Measurements from ENCODE around the gene STK39. TPM values are rescaled to one million over a fixed set of nuclear protein-coding genes. Genes with fewer than 3 reads are reported as not detected.

The STK39 gene
- polyA plus RNA-seq, 1 donor (not counting 4 experiments of a cell fraction or from before 2014, with no cell fraction given), result 20.7 TPM

- Histone ChIP-seq H3K9ac (ENCODE audit: control insufficient read depth, extremely low read depth, insufficient read depth, low read length) (peak overlapping the region; percentile 65), H2AFZ (ENCODE audit: control insufficient read depth, low read length) (peak overlapping the region; percentile 79), H3K9me1 (ENCODE audit: control insufficient read depth, extremely low read depth, insufficient read depth, low read length) (no peaks in the 10 kb centered on the region), H3K36me3 (ENCODE audit: control insufficient read depth in 2 of 2, extremely low read depth in 1 of 2, insufficient read depth in 2 of 2, low read length in 2 of 2) (no peaks in the 10 kb centered on the region), H3K4me3 (ENCODE audit: control insufficient read depth in 2 of 3, extremely low read depth in 1 of 3, insufficient read depth in 2 of 3, low read depth in 1 of 3, low read length in 3 of 3) (peak overlapping the region; percentile 64 to 81 (median 78)), H4K20me1 (ENCODE audit: control insufficient read depth, extremely low read depth, insufficient read depth, low read length) (no peaks in the 10 kb centered on the region), H3K4me2 (ENCODE audit: control insufficient read depth, extremely low read depth, insufficient read depth, low read depth, low read length) (peak overlapping the region; percentile 90), H3K27me3 (ENCODE audit: control insufficient read depth, extremely low read depth, insufficient read depth, low read length) (no peaks in the 10 kb centered on the region), H3K9me3 (ENCODE audit: control insufficient read depth, low read depth, low read length) (no peaks in the 10 kb centered on the region), H3K79me2 (ENCODE audit: control insufficient read depth, insufficient read depth, low read length) (peaks cover 29% of the 10 kb centered on the region), H3K4me1 (ENCODE audit: control insufficient read depth, extremely low read depth, insufficient read depth, low read length) (peaks cover 32% of the 10 kb centered on the region), H3K27ac (ENCODE audit: control insufficient read depth, insufficient read depth, low read length) (peak overlapping the region; percentile 40)
- dilution Hi-C loops (cut with MboI; ENCODE audit: extremely low pct_ligation_motif_present, low sequenced_read_pairs), result no loop called here
- TF ChIP-seq, protein P1, sequence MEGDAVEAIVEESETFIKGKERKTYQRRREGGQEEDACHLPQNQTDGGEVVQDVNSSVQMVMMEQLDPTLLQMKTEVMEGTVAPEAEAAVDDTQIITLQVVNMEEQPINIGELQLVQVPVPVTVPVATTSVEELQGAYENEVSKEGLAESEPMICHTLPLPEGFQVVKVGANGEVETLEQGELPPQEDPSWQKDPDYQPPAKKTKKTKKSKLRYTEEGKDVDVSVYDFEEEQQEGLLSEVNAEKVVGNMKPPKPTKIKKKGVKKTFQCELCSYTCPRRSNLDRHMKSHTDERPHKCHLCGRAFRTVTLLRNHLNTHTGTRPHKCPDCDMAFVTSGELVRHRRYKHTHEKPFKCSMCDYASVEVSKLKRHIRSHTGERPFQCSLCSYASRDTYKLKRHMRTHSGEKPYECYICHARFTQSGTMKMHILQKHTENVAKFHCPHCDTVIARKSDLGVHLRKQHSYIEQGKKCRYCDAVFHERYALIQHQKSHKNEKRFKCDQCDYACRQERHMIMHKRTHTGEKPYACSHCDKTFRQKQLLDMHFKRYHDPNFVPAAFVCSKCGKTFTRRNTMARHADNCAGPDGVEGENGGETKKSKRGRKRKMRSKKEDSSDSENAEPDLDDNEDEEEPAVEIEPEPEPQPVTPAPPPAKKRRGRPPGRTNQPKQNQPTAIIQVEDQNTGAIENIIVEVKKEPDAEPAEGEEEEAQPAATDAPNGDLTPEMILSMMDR (optimal IDR thresholded peaks at IDR 0.05 in 1 of 3, IDR thresholded peaks at IDR 0.05 in 1 of 3, conservative IDR thresholded peaks at IDR 0.05 in 1 of 3; ENCODE audit: extremely low read depth in 1 of 3, insufficient read depth in 2 of 3, low read length in 3 of 3), result peak; percentile 27 to 66 (median 66)
- TF ChIP-seq EZH2 (IDR thresholded peaks at IDR 0.05; ENCODE audit: low read length), result no peak
- FAIRE-seq (no peak), DNase-seq (ENCODE audit: low read depth, low spot score) (no peak)
Observed at GRCh38 chr2:168246483-168247340, 683 bp downstream of the STK39 start.

DNA sequence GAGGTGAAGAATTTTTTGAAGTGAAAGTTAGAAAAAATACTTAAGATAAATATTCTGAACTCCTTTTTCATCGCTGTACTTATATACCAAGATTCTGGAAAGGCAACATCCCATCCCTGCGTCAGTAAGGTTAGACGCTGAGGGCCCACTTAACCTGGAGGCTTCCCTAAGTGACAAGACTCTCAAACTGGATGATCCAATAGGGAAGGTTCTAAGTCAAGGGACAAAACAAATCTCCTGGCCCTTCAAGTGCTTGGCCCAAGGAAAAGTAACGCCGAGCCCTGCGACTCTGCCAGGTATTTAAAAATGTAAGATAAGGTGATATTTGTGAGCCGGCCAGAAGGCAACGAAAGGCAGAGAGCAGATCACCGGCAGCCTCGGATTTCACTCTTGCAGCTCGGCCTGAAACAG is 1.3 kb downstream of the STK39 start:
- Histone ChIP-seq H3K4me2 (ENCODE audit: control insufficient read depth, extremely low read depth, insufficient read depth, low read depth, low read length) (peak overlapping the region; percentile 90), H3K9me3 (ENCODE audit: control insufficient read depth, low read depth, low read length) (no peaks in the 10 kb centered on the region), H3K9me1 (ENCODE audit: control insufficient read depth, extremely low read depth, insufficient read depth, low read length) (no peaks in the 10 kb centered on the region), H3K4me3 (ENCODE audit: control insufficient read depth in 2 of 3, extremely low read depth in 1 of 3, insufficient read depth in 2 of 3, low read depth in 1 of 3, low read length in 3 of 3) (peak overlapping the region; percentile 64 to 81 (median 78)), H3K4me1 (ENCODE audit: control insufficient read depth, extremely low read depth, insufficient read depth, low read length) (peaks cover 39% of the 10 kb centered on the region), H4K20me1 (ENCODE audit: control insufficient read depth, extremely low read depth, insufficient read depth, low read length) (no peaks in the 10 kb centered on the region), H3K36me3 (ENCODE audit: control insufficient read depth in 2 of 2, extremely low read depth in 1 of 2, insufficient read depth in 2 of 2, low read length in 2 of 2) (no peaks in the 10 kb centered on the region), H3K27ac (ENCODE audit: control insufficient read depth, insufficient read depth, low read length) (peak overlapping the region; percentile 40), H3K79me2 (ENCODE audit: control insufficient read depth, insufficient read depth, low read length) (peaks cover 29% of the 10 kb centered on the region), H3K9ac (ENCODE audit: control insufficient read depth, extremely low read depth, insufficient read depth, low read length) (peak overlapping the region; percentile 65), H2AFZ (ENCODE audit: control insufficient read depth, low read length) (peak overlapping the region; percentile 79), H3K27me3 (ENCODE audit: control insufficient read depth, extremely low read depth, insufficient read depth, low read length) (no peaks in the 10 kb centered on the region)
- no peak for FAIRE-seq
- dilution Hi-C loops (cut with MboI; ENCODE audit: extremely low pct_ligation_motif_present, low sequenced_read_pairs), result no loop called here
- no peak for TF ChIP-seq EZH2 (IDR thresholded peaks at IDR 0.05; ENCODE audit: low read length)
- TF ChIP-seq, protein P1 (optimal IDR thresholded peaks at IDR 0.05 in 1 of 3, IDR thresholded peaks at IDR 0.05 in 1 of 3, conservative IDR thresholded peaks at IDR 0.05 in 1 of 3; ENCODE audit: extremely low read depth in 1 of 3, insufficient read depth in 2 of 3, low read length in 3 of 3), result no peak
- DNase-seq (ENCODE audit: low read depth, low spot score), result no peak
